HepG2 (cell line): Measurements from ENCODE around the gene SLIT3. TPM values are rescaled to one million over a fixed set of nuclear protein-coding genes. Genes with fewer than 3 reads are reported as not detected.
A peak's percentile ranks its signal among the peaks of the same experiment; 100 is the strongest.

Experiments
- ATAC-seq: fragments of 200-7000 bp; cut with Tn5 transposase; 3 replicates; pipeline ENCODE4 v1.9.1; 2020; ENCODE audit warnings: mild to moderate bottlenecking, moderate library complexity
- BruUV-seq: library from RNA; stranded (reverse); fragments of 400-500 nt; replicated peaks from 2 replicates; lab custom pipeline; 2021; lab: Mats Ljungman, UMichigan
- CTCF ChIA-PET: fragments of 300-600 bp; formaldehyde crosslinking; extraction: SDS; loops from one replicate; lab custom pipeline; 2021; ENCODE audit warnings: low total read pairs, inconsistent platforms, low intra/inter-chr PET ratio; lab: Yijun Ruan, JAX
- POLR2A ChIA-PET: fragments of 350-600 bp; sonication (Branson Sonifier 250); formaldehyde crosslinking; loops from one replicate; lab custom pipeline; 2020; ENCODE audit warnings: antibody characterized with exemption, inconsistent platforms; lab: Yijun Ruan, JAX
- DNase-seq: peaks from one replicate; pipeline ENCODE4 v3.0.0-alpha.2; 2015; ENCODE audit warnings: low spot score
- FAIRE-seq: peaks from 3 replicates; lab custom pipeline; 2011; peaks lifted over from hg19 to GRCh38; lab: Jason Lieb, UNC
- H2AFZ ChIP-seq: one replicate; pipeline ENCODE4 v1.6.1; 2011; ENCODE audit warnings: low read length, inconsistent platforms
- H3K27ac ChIP-seq: fragments of 300-600 bp; 3 replicates; pipeline ENCODE4 v1.8.0; 2011; ENCODE audit warnings: mixed run types, mild to moderate bottlenecking, mixed read lengths, low read length, inconsistent platforms; ENCODE audit not compliant: insufficient read depth; ENCODE audit errors: extremely low read length
- H3K27me3 ChIP-seq, 2 experiments: fragments of 200-600 bp in 1 of 2; 2 replicates in 1 of 2; 3 replicates in 1 of 2; pipeline versions ENCODE4 v1.6.0 to v1.8.0; 2011; ENCODE audit warnings: low read length in 2 of 2, mild to moderate bottlenecking in 2 of 2, moderate library complexity in 2 of 2, inconsistent platforms in 1 of 2; ENCODE audit not compliant: insufficient read depth in 2 of 2, control insufficient read depth in 1 of 2
- H3K36me3 ChIP-seq, 2 experiments: fragments of 200-600 bp in 1 of 2; replicated peaks in 1 of 2; 2 replicates in 1 of 2; 3 replicates in 1 of 2; pipeline versions ENCODE4 v1.5.1 to v1.8.0; 2011; ENCODE audit warnings: low read length in 2 of 2, inconsistent platforms in 1 of 2; ENCODE audit not compliant: insufficient read depth in 2 of 2, control insufficient read depth in 1 of 2
- H3K4me1 ChIP-seq: 2 replicates; pipeline ENCODE4 v1.5.1; 2012; ENCODE audit warnings: low read length, inconsistent platforms; ENCODE audit not compliant: insufficient read depth
- H3K4me2 ChIP-seq: 2 replicates; pipeline ENCODE4 v1.6.0; 2011; ENCODE audit warnings: low read depth, low read length, inconsistent platforms
- H3K4me3 ChIP-seq, 3 experiments: fragments of 200-600 bp in 1 of 3; sonication (generic), shearing (Covaris generic) in 1 of 3; replicated peaks in 1 of 3; 2 replicates each; pipeline ENCODE4 v1.5.1; 2011 to 2016; ENCODE audit warnings: low read length in 3 of 3, inconsistent platforms in 2 of 3, low read depth in 2 of 3, mild to moderate bottlenecking in 2 of 3, control low read depth in 1 of 3, mixed read lengths in 1 of 3; ENCODE audit not compliant: insufficient read depth in 1 of 3
- H3K79me2 ChIP-seq: one replicate; pipeline ENCODE4 v1.6.1; 2011; ENCODE audit warnings: low read length, inconsistent platforms; ENCODE audit not compliant: insufficient read depth
- H3K9ac ChIP-seq: 2 replicates; pipeline ENCODE4 v1.6.0; 2011; ENCODE audit warnings: mild to moderate bottlenecking, low read depth, low read length, inconsistent platforms; ENCODE audit not compliant: insufficient read depth
- H3K9me3 ChIP-seq: 2 replicates; pipeline ENCODE4 v1.5.1; 2012; ENCODE audit warnings: mild to moderate bottlenecking, low read length
- H4K20me1 ChIP-seq: 2 replicates; pipeline ENCODE4 v1.6.0; 2011; ENCODE audit warnings: inconsistent platforms, mild to moderate bottlenecking, low read length, moderate library complexity; ENCODE audit not compliant: insufficient read depth
- HNRNPK ChIP-seq: fragments of 200-400 bp; formaldehyde crosslinking; IDR thresholded peaks from 2 replicates; pipeline ENCODE4 v1.6.1; 2018; ENCODE audit warnings: low read length, low read depth, moderate library complexity, mild to moderate bottlenecking; ENCODE audit not compliant: poor library complexity, severe bottlenecking
- STAG1 ChIP-seq: sonication (generic); formaldehyde crosslinking; IDR thresholded peaks from 2 replicates; pipeline ENCODE4 v1.4.0; 2020; ENCODE audit warnings: missing genetic modification reagents
- ZBTB10 ChIP-seq: sonication (generic); formaldehyde crosslinking; IDR thresholded peaks from 2 replicates; pipeline ENCODE4 v1.4.0; 2020; ENCODE audit warnings: missing genetic modification reagents, borderline replicate concordance
- ZEB1 ChIP-seq: IDR thresholded peaks from 2 replicates; pipeline ENCODE4 v1.6.1; 2012; ENCODE audit warnings: mild to moderate bottlenecking, low read depth, inconsistent platforms; ENCODE audit not compliant: insufficient replicate concordance
- ZZZ3 ChIP-seq: sonication (generic); formaldehyde crosslinking; IDR thresholded peaks from 2 replicates; pipeline ENCODE4 v1.4.0; 2020; ENCODE audit warnings: missing genetic modification reagents, mild to moderate bottlenecking, borderline replicate concordance
- WGBS: methylation state at CpG from one replicate; pipeline ENCODE4 v1.1.6; 2017; ENCODE audit warnings: low lambda C conversion rate; 5-methylcytosine and 5-hydroxymethylcytosine counted together
- in situ Hi-C: cut with HindIII; loops from 2 replicates; pipeline ENCODE4 v1.10.0; 2017; ENCODE audit warnings: low pct_unique_long_range_greater_than_20kb; ENCODE audit not compliant: extremely low pct_ligation_motif_present
- intact Hi-C: fragments of 100-400 bp; cut with micrococcal nuclease; formaldehyde crosslinking; loops from one replicate; pipeline ENCODE4 v1.10.0; 2022; ENCODE audit not compliant: unreplicated experiment
- polyA plus RNA-seq, 8 experiments: library from polyadenylated mRNA; depleted of rRNA in 3 of 8; stranded (reverse) in 7 of 8; unstranded in 1 of 8; fragments of >200 nt; fragmentation: Illumina TruSeq in 4 of 8; extraction: Trizol in 4 of 8; gene quantifications; 2 replicates each; pipeline versions ENCODE4 v1.2.1 to v1.2.3, GENCODE V29; 2011 to 2016; ENCODE audit warnings: low read depth in 4 of 8, missing spikeins in 1 of 8, mixed read lengths in 1 of 8; ENCODE audit not compliant: insufficient read depth in 1 of 8
- total RNA-seq, 5 experiments: library from RNA; depleted of rRNA; stranded (reverse); fragments of >200 nt; fragmentation: Illumina TruSeq; extraction: Trizol; gene quantifications; 2 replicates each; pipeline ENCODE4 v1.2.3, GENCODE V29; 2016; ENCODE audit warnings: low read depth in 1 of 5

Gene SLIT3
- total and polyA plus RNA-seq, 2 of the 13 experiments (the other 11 are each of a cell fraction or from before 2014, with no cell fraction given): not detected

GRCh38 chr5:169003721-169004541 lies 297.0 kb downstream of the SLIT3 start:
- CTCF ChIA-PET: no interaction called here
- no peak overlapping the region for H3K27ac ChIP-seq
- intact Hi-C loops: loop anchor here (5.0 kb wide), 1 partner anchor 293 kb away; no protein-coding TSS in a partner anchor
- no peaks in the 10 kb centered on the region for H3K79me2 ChIP-seq
- in situ Hi-C loops: no loop called here
- no peaks in the 10 kb centered on the region for H3K36me3 ChIP-seq
- H2AFZ ChIP-seq: no peak overlapping the region
- no peak for TF ChIP-seq ZEB1
- TF ChIP-seq ZBTB10 (CRISPR knock-in tag): no peak
- peak; percentile 19; the same call in 1 of the 2 replicates for TF ChIP-seq STAG1 (CRISPR knock-in tag)
- no peak for TF ChIP-seq ZZZ3
- TF ChIP-seq HNRNPK: no peak
- POLR2A ChIA-PET: no interaction called here
- no peak overlapping the region for H3K4me3 ChIP-seq
- FAIRE-seq (no peak), ATAC-seq (peak; percentile 66), DNase-seq (no peak)
- H3K9me3 ChIP-seq: no peaks in the 10 kb centered on the region
- no peak overlapping the region for H3K9ac ChIP-seq
- WGBS: 1% methylated on average over 11 of the region's 11 CpGs
- no peaks in the 10 kb centered on the region for H4K20me1 ChIP-seq
- H3K27me3 ChIP-seq: peaks cover 2 to 23% of the 10 kb centered on the region in 2 experiments; a peak in 4 of 5 replicates
- no peaks in the 10 kb centered on the region for H3K4me1 ChIP-seq
- no TSS peak for BruUV-seq
- no peak overlapping the region for H3K4me2 ChIP-seq
